ENCODE measurements around the gene LRRC26. TPM values are rescaled to one million over a fixed set of nuclear protein-coding genes. Genes with fewer than 3 reads are reported as not detected.
"Not testable (repeated sequence)": the region's sequence is repeated elsewhere in the genome, so short reads cannot be mapped to it uniquely, and the experiment has no call there.

LRRC26 gene
- total and polyA plus RNA-seq, 2 experiments from 2014 or later: not detected

DNA sequence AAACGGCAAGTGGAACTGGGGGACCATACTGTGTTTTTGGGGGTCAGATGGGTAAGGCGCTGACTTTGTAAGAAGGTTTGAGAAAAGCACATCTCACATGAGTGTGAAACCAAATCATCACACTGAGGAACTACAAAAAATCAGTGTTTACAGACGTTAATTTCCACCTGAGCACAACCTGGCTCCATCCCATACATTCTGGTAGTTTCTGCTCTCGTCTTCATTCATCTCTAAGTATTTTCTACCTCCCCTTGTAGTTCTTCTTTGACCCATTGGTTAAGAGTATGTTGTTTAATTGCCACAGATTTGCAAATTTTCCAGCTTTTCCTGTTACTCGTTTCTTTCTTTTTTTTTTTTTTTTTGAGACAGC is 46.4 kb downstream of the LRRC26 start:
- no peaks in the 10 kb centered on the region for H3K27me3 ChIP-seq (replicated peaks; ENCODE audit: insufficient read depth)
- peaks cover 43% of the 10 kb centered on the region for H3K79me2 ChIP-seq (ENCODE audit: insufficient read depth)
- WGBS, 2 experiments (ENCODE audit: low coverage in 1 of 2, low lambda C conversion rate in 2 of 2, missing lambda C conversion rate in 2 of 2): 79 to 83% methylated on average over 5 of the region's 5 CpGs
- no peak overlapping the region for H3K27ac ChIP-seq
- peaks cover 18% of the 10 kb centered on the region; the same call in 1 of the 2 replicates for H3K4me1 ChIP-seq (ENCODE audit: insufficient read depth)
- H2AFZ ChIP-seq: no peak overlapping the region
- H3K9ac ChIP-seq: no peak overlapping the region
- H3K36me3 ChIP-seq (ENCODE audit: low read depth): no peaks in the 10 kb centered on the region
- H3K4me2 ChIP-seq (ENCODE audit: unreplicated experiment): no peak overlapping the region
- no peaks in the 10 kb centered on the region for H3K9me3 ChIP-seq (ENCODE audit: low read depth)
- H4K20me1 ChIP-seq (ENCODE audit: insufficient read depth): no peaks in the 10 kb centered on the region
- peaks cover 8% of the 10 kb centered on the region for H3F3A ChIP-seq (ENCODE audit: insufficient read depth)
- in situ Hi-C loops (cut with MboI): loop anchor here (10.0 to 25.0 kb wide), 2 partner anchors 91 to 289 kb away; partner anchors contain the start of genes EXD3 and NOXA1
- H3K4me3 ChIP-seq: no peak overlapping the region
- no peak for DNase-seq
- H3K9me2 ChIP-seq (ENCODE audit: insufficient read depth): no peaks in the 10 kb centered on the region
- TF ChIP-seq EZH2 (IDR thresholded peaks at IDR 0.05; ENCODE audit: insufficient read depth, poor library complexity, severe bottlenecking): no peak
- no peak for TF ChIP-seq EZH2phosphoT487 (IDR thresholded peaks at IDR 0.05; ENCODE audit: insufficient read depth, low read depth)

DNA sequence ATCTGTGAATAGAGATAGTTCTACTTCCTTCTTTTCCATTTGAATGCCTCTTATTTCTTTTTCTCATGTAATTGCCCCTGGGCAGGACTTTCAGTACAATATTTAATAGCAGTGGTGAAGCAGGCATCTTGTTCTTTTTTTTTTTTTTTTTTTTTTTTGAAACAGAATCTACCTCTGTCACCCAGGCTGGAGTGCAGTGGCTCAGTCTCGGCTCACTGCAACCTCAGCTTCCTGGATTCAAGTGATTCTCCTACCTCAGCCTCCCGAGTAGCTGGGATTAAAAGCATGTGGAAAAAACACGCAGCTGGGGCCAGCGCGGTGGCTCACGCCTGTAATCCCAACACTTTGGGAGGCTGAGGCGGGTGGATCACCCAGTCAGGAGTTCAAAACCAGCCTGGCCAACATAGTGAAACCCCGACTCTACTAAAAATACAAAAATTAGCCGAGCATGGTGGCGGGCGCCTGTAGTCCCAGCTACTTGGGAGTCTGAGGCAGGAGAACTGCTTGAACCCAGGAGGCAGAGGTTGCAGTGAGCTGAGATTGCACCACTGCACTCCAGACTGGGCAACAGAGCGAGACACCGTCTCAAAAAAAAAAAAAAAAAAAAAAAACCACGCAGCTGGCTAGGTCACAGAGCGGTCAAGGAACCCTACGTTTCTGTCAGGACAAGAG is 46.9 kb downstream of the LRRC26 start:
- not testable (repeated sequence) for H3K9ac ChIP-seq; H3K36me3 ChIP-seq (ENCODE audit: low read depth); H3K9me3 ChIP-seq (ENCODE audit: low read depth); DNase-seq; H3K9me2 ChIP-seq (ENCODE audit: insufficient read depth); H3K4me2 ChIP-seq (ENCODE audit: unreplicated experiment); H3K27ac ChIP-seq; H3K27me3 ChIP-seq (replicated peaks; ENCODE audit: insufficient read depth); H3K4me3 ChIP-seq; H3F3A ChIP-seq (ENCODE audit: insufficient read depth); H2AFZ ChIP-seq; H4K20me1 ChIP-seq (ENCODE audit: insufficient read depth)
- Histone ChIP-seq H3K4me1 (ENCODE audit: insufficient read depth) (peaks cover 13% of the 10 kb centered on the region; the same call in 1 of the 2 replicates), H3K79me2 (ENCODE audit: insufficient read depth) (peaks cover 38% of the 10 kb centered on the region)
- WGBS, 2 experiments (ENCODE audit: low coverage in 1 of 2, low lambda C conversion rate in 2 of 2, missing lambda C conversion rate in 2 of 2): 88 to 90% methylated on average over 16 of the region's 16 CpGs
- in situ Hi-C loops (cut with MboI): loop anchor here (10.0 to 25.0 kb wide), 2 partner anchors 92 to 289 kb away; partner anchors contain the start of genes EXD3 and NOXA1

DNA sequence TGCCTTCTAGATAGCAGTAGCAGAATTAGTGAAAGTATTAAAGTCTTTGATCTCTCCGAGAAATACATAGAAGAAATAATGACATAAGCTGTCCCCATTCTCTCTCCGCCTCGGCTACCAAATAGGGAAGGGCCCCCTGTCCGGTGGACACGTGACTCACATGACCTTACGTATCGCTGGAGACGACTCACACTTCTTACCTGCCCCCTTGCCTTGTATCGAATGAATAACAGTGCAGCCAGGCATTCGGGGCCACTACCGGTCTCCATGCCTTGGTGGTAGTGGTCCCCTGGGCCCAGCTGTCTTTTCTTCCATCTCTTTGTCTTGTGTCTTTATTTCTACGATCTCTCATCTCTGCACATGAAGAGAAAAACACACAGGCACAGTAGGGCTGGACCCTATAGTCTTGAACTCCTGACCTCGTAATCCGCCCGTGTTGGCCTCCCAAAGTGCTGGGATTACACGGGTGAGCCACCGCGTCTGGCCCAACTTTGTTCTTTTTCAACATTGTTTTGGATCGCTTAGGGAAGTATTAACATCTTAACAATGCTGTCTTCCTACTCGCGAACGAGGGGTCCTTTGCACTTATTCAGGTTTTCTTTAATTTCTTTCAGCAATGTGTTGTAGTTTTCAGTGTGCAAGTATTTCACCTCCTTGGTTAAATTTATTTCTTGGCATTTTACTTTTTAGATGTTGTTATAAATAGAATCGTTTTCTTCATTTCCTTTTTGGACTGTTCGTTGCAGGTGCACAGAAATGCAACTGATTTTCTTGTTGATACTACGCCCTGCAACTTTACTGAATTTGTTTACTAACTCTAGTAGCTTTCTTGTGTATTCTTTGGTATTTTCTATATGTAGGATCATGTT is 47.7 kb downstream of the LRRC26 start:
- DNase-seq; H3F3A ChIP-seq (ENCODE audit: insufficient read depth); H3K9ac ChIP-seq; H3K4me1 ChIP-seq (ENCODE audit: insufficient read depth); H3K9me2 ChIP-seq (ENCODE audit: insufficient read depth); H3K4me3 ChIP-seq; H3K27ac ChIP-seq; H3K9me3 ChIP-seq (ENCODE audit: low read depth); H3K36me3 ChIP-seq (ENCODE audit: low read depth); H4K20me1 ChIP-seq (ENCODE audit: insufficient read depth); H3K27me3 ChIP-seq (replicated peaks; ENCODE audit: insufficient read depth); H3K4me2 ChIP-seq (ENCODE audit: unreplicated experiment); H2AFZ ChIP-seq: not testable (repeated sequence)
- 77 to 81% methylated on average over 14 to 24 of the region's 25 CpGs for WGBS, 2 experiments (ENCODE audit: low coverage in 1 of 2, low lambda C conversion rate in 2 of 2, missing lambda C conversion rate in 2 of 2)
- peaks cover 30% of the 10 kb centered on the region for H3K79me2 ChIP-seq (ENCODE audit: insufficient read depth)
- in situ Hi-C loops (cut with MboI): loop anchor here (10.0 to 25.0 kb wide), 2 partner anchors 93 to 290 kb away; partner anchors contain the start of genes EXD3 and NOXA1

Small RNAs within 50 kb of the gene (microRNA-seq; reads per million reads assigned to microRNA genes)
- not detected for gene MIR3621 (ENCODE audit: borderline number of aligned reads)

Small RNAs within 50 kb of the gene (small RNA-seq; reads per million reads assigned to genes)
- not detected for gene MIR3621 (ENCODE audit: low read depth, low replicate concordance)

Other genes starting within 250 kb of the LRRC26 start
Only the 30 nearest of the 31 such genes appear.
- gene C8G, start 224.8 kb downstream of the LRRC26 start, total RNA-seq (2014; rRNA removed; shearing (Covaris generic)): not detected in 2 replicates
- 0.49 TPM in 1 of 2 replicates, not detected in the other for gene C8G, start 224.8 kb downstream of the LRRC26 start, polyA plus RNA-seq (2016; fragmentation: Nextera tagmentation; extraction: Ambion mirVana)
- not detected in 2 replicates for gene LCN12, start 217.8 kb downstream of the LRRC26 start, total RNA-seq (2014; rRNA removed; shearing (Covaris generic))
- gene LCN12, start 217.8 kb downstream of the LRRC26 start, polyA plus RNA-seq (2016; fragmentation: Nextera tagmentation; extraction: Ambion mirVana): not detected in 2 replicates
- gene PTGDS, start 192.5 kb downstream of the LRRC26 start, total RNA-seq (2014; rRNA removed; shearing (Covaris generic)): not detected in 2 replicates
- gene PTGDS, start 192.5 kb downstream of the LRRC26 start, polyA plus RNA-seq (2016; fragmentation: Nextera tagmentation; extraction: Ambion mirVana): 0.24 and 0.25 TPM in 2 replicates
- not detected in 2 replicates for gene LCNL1, start 187.1 kb downstream of the LRRC26 start, total RNA-seq (2014; rRNA removed; shearing (Covaris generic))
- gene LCNL1, start 187.1 kb downstream of the LRRC26 start, polyA plus RNA-seq (2016; fragmentation: Nextera tagmentation; extraction: Ambion mirVana): not detected in 2 replicates
- 38.7 and 52.2 TPM in 2 replicates for gene PAXX, start 177.6 kb downstream of the LRRC26 start, total RNA-seq (2014; rRNA removed; shearing (Covaris generic))
- 49.3 and 54.5 TPM in 2 replicates for gene PAXX, start 177.6 kb downstream of the LRRC26 start, polyA plus RNA-seq (2016; fragmentation: Nextera tagmentation; extraction: Ambion mirVana)
- 33.3 and 37.7 TPM in 2 replicates for gene CLIC3, start 173.5 kb downstream of the LRRC26 start, total RNA-seq (2014; rRNA removed; shearing (Covaris generic))
- 98.9 and 107 TPM in 2 replicates for gene CLIC3, start 173.5 kb downstream of the LRRC26 start, polyA plus RNA-seq (2016; fragmentation: Nextera tagmentation; extraction: Ambion mirVana)
- gene ABCA2, start 141.8 kb downstream of the LRRC26 start, total RNA-seq (2014; rRNA removed; shearing (Covaris generic)): 33.2 and 49.4 TPM in 2 replicates
- 20.5 and 21.1 TPM in 2 replicates for gene ABCA2, start 141.8 kb downstream of the LRRC26 start, polyA plus RNA-seq (2016; fragmentation: Nextera tagmentation; extraction: Ambion mirVana)
- not detected in 2 replicates for gene FUT7, start 138.0 kb downstream of the LRRC26 start, total RNA-seq (2014; rRNA removed; shearing (Covaris generic))
- gene FUT7, start 138.0 kb downstream of the LRRC26 start, polyA plus RNA-seq (2016; fragmentation: Nextera tagmentation; extraction: Ambion mirVana): not detected in 2 replicates
- 41.9 and 43.1 TPM in 2 replicates for gene NPDC1, start 123.9 kb downstream of the LRRC26 start, total RNA-seq (2014; rRNA removed; shearing (Covaris generic))
- 121 and 122 TPM in 2 replicates for gene NPDC1, start 123.9 kb downstream of the LRRC26 start, polyA plus RNA-seq (2016; fragmentation: Nextera tagmentation; extraction: Ambion mirVana)
- gene ENTPD2, start 116.0 kb downstream of the LRRC26 start, total RNA-seq (2014; rRNA removed; shearing (Covaris generic)): not detected in 2 replicates
- gene ENTPD2, start 116.0 kb downstream of the LRRC26 start, polyA plus RNA-seq (2016; fragmentation: Nextera tagmentation; extraction: Ambion mirVana): not detected in 2 replicates
- 5.4 TPM in 2 replicates for gene SAPCD2, start 99.5 kb downstream of the LRRC26 start, total RNA-seq (2014; rRNA removed; shearing (Covaris generic))
- gene SAPCD2, start 99.5 kb downstream of the LRRC26 start, polyA plus RNA-seq (2016; fragmentation: Nextera tagmentation; extraction: Ambion mirVana): 0.86 and 0.88 TPM in 2 replicates
- 5.2 and 5.7 TPM in 2 replicates for gene UAP1L1, start 92.5 kb downstream of the LRRC26 start, total RNA-seq (2014; rRNA removed; shearing (Covaris generic))
- 4.3 and 4.5 TPM in 2 replicates for gene UAP1L1, start 92.5 kb downstream of the LRRC26 start, polyA plus RNA-seq (2016; fragmentation: Nextera tagmentation; extraction: Ambion mirVana)
- gene MAN1B1, start 83.1 kb downstream of the LRRC26 start, total RNA-seq (2014; rRNA removed; shearing (Covaris generic)): 131 and 136 TPM in 2 replicates
- 101 and 104 TPM in 2 replicates for gene MAN1B1, start 83.1 kb downstream of the LRRC26 start, polyA plus RNA-seq (2016; fragmentation: Nextera tagmentation; extraction: Ambion mirVana)
- gene DPP7, start 55.3 kb downstream of the LRRC26 start, total RNA-seq (2014; rRNA removed; shearing (Covaris generic)): 134 and 142 TPM in 2 replicates
- gene DPP7, start 55.3 kb downstream of the LRRC26 start, polyA plus RNA-seq (2016; fragmentation: Nextera tagmentation; extraction: Ambion mirVana): 145 and 148 TPM in 2 replicates
- 0.76 TPM in 1 of 2 replicates, not detected in the other for gene GRIN1, start 30.9 kb downstream of the LRRC26 start, total RNA-seq (2014; rRNA removed; shearing (Covaris generic))
- 0.15 TPM in 1 of 2 replicates, not detected in the other for gene GRIN1, start 30.9 kb downstream of the LRRC26 start, polyA plus RNA-seq (2016; fragmentation: Nextera tagmentation; extraction: Ambion mirVana)
- not detected in 2 replicates for gene TMEM210, start 2.0 kb upstream of the LRRC26 start, total RNA-seq (2014; rRNA removed; shearing (Covaris generic))
- gene TMEM210, start 2.0 kb upstream of the LRRC26 start, polyA plus RNA-seq (2016; fragmentation: Nextera tagmentation; extraction: Ambion mirVana): not detected in 2 replicates
- gene ANAPC2, start 18.5 kb upstream of the LRRC26 start, total RNA-seq (2014; rRNA removed; shearing (Covaris generic)): 24.0 and 28.8 TPM in 2 replicates
- 12.0 and 13.6 TPM in 2 replicates for gene ANAPC2, start 18.5 kb upstream of the LRRC26 start, polyA plus RNA-seq (2016; fragmentation: Nextera tagmentation; extraction: Ambion mirVana)
- 73.1 and 105 TPM in 2 replicates for gene SSNA1, start 18.6 kb upstream of the LRRC26 start, total RNA-seq (2014; rRNA removed; shearing (Covaris generic))
- gene SSNA1, start 18.6 kb upstream of the LRRC26 start, polyA plus RNA-seq (2016; fragmentation: Nextera tagmentation; extraction: Ambion mirVana): 93.1 and 100 TPM in 2 replicates
- gene TPRN, start 30.7 kb upstream of the LRRC26 start, total RNA-seq (2014; rRNA removed; shearing (Covaris generic)): 7.8 and 14.3 TPM in 2 replicates
- 1.7 and 2.2 TPM in 2 replicates for gene TPRN, start 30.7 kb upstream of the LRRC26 start, polyA plus RNA-seq (2016; fragmentation: Nextera tagmentation; extraction: Ambion mirVana)
- gene TMEM203, start 35.6 kb upstream of the LRRC26 start, total RNA-seq (2014; rRNA removed; shearing (Covaris generic)): 44.3 and 52.9 TPM in 2 replicates
- 46.9 and 48.6 TPM in 2 replicates for gene TMEM203, start 35.6 kb upstream of the LRRC26 start, polyA plus RNA-seq (2016; fragmentation: Nextera tagmentation; extraction: Ambion mirVana)
- gene NDOR1, start 35.6 kb upstream of the LRRC26 start, total RNA-seq (2014; rRNA removed; shearing (Covaris generic)): 12.1 and 12.4 TPM in 2 replicates
- gene NDOR1, start 35.6 kb upstream of the LRRC26 start, polyA plus RNA-seq (2016; fragmentation: Nextera tagmentation; extraction: Ambion mirVana): 7.7 and 8.5 TPM in 2 replicates
- gene RNF208, start 52.2 kb upstream of the LRRC26 start, total RNA-seq (2014; rRNA removed; shearing (Covaris generic)): 0.65 TPM in 1 of 2 replicates, not detected in the other
- gene RNF208, start 52.2 kb upstream of the LRRC26 start, polyA plus RNA-seq (2016; fragmentation: Nextera tagmentation; extraction: Ambion mirVana): 0.29 and 0.34 TPM in 2 replicates
- gene CYSRT1, start 55.1 kb upstream of the LRRC26 start, total RNA-seq (2014; rRNA removed; shearing (Covaris generic)): 0.43 TPM in 1 of 2 replicates, not detected in the other
- gene CYSRT1, start 55.1 kb upstream of the LRRC26 start, polyA plus RNA-seq (2016; fragmentation: Nextera tagmentation; extraction: Ambion mirVana): 0.24 and 0.75 TPM in 2 replicates
- not detected in 2 replicates for gene RNF224, start 57.5 kb upstream of the LRRC26 start, total RNA-seq (2014; rRNA removed; shearing (Covaris generic))
- not detected in 2 replicates for gene RNF224, start 57.5 kb upstream of the LRRC26 start, polyA plus RNA-seq (2016; fragmentation: Nextera tagmentation; extraction: Ambion mirVana)
- gene SLC34A3, start 60.9 kb upstream of the LRRC26 start, total RNA-seq (2014; rRNA removed; shearing (Covaris generic)): not detected in 2 replicates
- not detected in 2 replicates for gene SLC34A3, start 60.9 kb upstream of the LRRC26 start, polyA plus RNA-seq (2016; fragmentation: Nextera tagmentation; extraction: Ambion mirVana)
- gene TUBB4B, start 71.2 kb upstream of the LRRC26 start, total RNA-seq (2014; rRNA removed; shearing (Covaris generic)): 148 and 159 TPM in 2 replicates
- gene TUBB4B, start 71.2 kb upstream of the LRRC26 start, polyA plus RNA-seq (2016; fragmentation: Nextera tagmentation; extraction: Ambion mirVana): 373 and 391 TPM in 2 replicates
- gene STPG3, start 81.2 kb upstream of the LRRC26 start, total RNA-seq (2014; rRNA removed; shearing (Covaris generic)): not detected in 2 replicates
- not detected in 2 replicates for gene STPG3, start 81.2 kb upstream of the LRRC26 start, polyA plus RNA-seq (2016; fragmentation: Nextera tagmentation; extraction: Ambion mirVana)
- gene NELFB, start 85.3 kb upstream of the LRRC26 start, total RNA-seq (2014; rRNA removed; shearing (Covaris generic)): 65.0 and 69.6 TPM in 2 replicates
- 34.4 and 38.5 TPM in 2 replicates for gene NELFB, start 85.3 kb upstream of the LRRC26 start, polyA plus RNA-seq (2016; fragmentation: Nextera tagmentation; extraction: Ambion mirVana)
- gene TOR4A, start 107.7 kb upstream of the LRRC26 start, total RNA-seq (2014; rRNA removed; shearing (Covaris generic)): 25.8 and 29.6 TPM in 2 replicates
- gene TOR4A, start 107.7 kb upstream of the LRRC26 start, polyA plus RNA-seq (2016; fragmentation: Nextera tagmentation; extraction: Ambion mirVana): 4.1 and 5.0 TPM in 2 replicates
- 0.32 TPM in 1 of 2 replicates, not detected in the other for gene NRARP, start 132.2 kb upstream of the LRRC26 start, total RNA-seq (2014; rRNA removed; shearing (Covaris generic))
- gene NRARP, start 132.2 kb upstream of the LRRC26 start, polyA plus RNA-seq (2016; fragmentation: Nextera tagmentation; extraction: Ambion mirVana): not detected in 2 replicates

Data from GM23248 (cell line).